Body of pancreas (tissue), 4 donors: ENCODE data around the gene DHX34.

Source experiments
- CTCF ChIP-seq, 7 experiments: fragments of 450-650 bp in 4 of 7; fragments of 200-600 bp in 3 of 7; sonication (generic) in 3 of 7; IDR thresholded peaks; one replicate each; pipeline ENCODE4 v1.5.1; 2016 to 2019; ENCODE audit warnings: antibody characterized with exemption in 7 of 7
- POLR2A ChIP-seq, 3 donors: fragments of 450-650 bp; IDR thresholded peaks; one replicate each; pipeline ENCODE4 v1.6.1; 2016; ENCODE audit warnings: antibody characterized with exemption in 3 of 3, mild to moderate bottlenecking in 2 of 3

- TF ChIP-seq CTCF (IDR thresholded peaks at IDR 0.05) (no peak), POLR2A (IDR thresholded peaks at IDR 0.05) (no peak)
Measured at GRCh38 chr19:47413941-47414340, 64.8 kb downstream of the DHX34 start.
